Naive thymus-derived CD4-positive, alpha-beta T cell (primary cell): ENCODE results near the gene FES. TPM values are rescaled to one million over a fixed set of nuclear protein-coding genes. Genes with fewer than 3 reads are reported as not detected.

Experiments used
- ATAC-seq: fragments of 150-1000 bp; cut with Tn5 transposase; 2 replicates; pipeline ENCODE4 v1.10.0; 2021; ENCODE audit warnings: mild to moderate bottlenecking, moderate library complexity
- CTCF ChIA-PET: fragments of 350-600 bp; sonication (Branson Sonifier 250); formaldehyde crosslinking; loops from one replicate; lab custom pipeline; 2021; ENCODE audit warnings: antibody characterized with exemption; lab: Charles Lee
- POLR2A ChIA-PET: fragments of 350-600 bp; sonication (Branson Sonifier 250); formaldehyde crosslinking; loops from one replicate; lab custom pipeline; 2021; ENCODE audit warnings: antibody characterized with exemption, inconsistent platforms; lab: Charles Lee
- DNase-seq, 9 donors: peaks; one replicate each; pipeline versions ENCODE4 v3.0.0 to v3.0.0-alpha.2; 2020 to 2022; ENCODE audit warnings: mixed read lengths in 1 of 9
- H3K27ac ChIP-seq: one replicate; pipeline ENCODE4 v1.7.0; 2013; ENCODE audit warnings: mild to moderate bottlenecking, low read depth, low read length, moderate library complexity
- H3K27me3 ChIP-seq, 2 donors: one replicate each; pipeline ENCODE4 v1.7.0; 2013; ENCODE audit warnings: low read length in 2 of 2, mild to moderate bottlenecking in 2 of 2, moderate library complexity in 2 of 2; ENCODE audit not compliant: control insufficient read depth in 2 of 2, insufficient read depth in 2 of 2
- H3K36me3 ChIP-seq, 3 experiments: 1 replicate in 2 of 3; 2 replicates in 1 of 3; pipeline ENCODE4 v1.7.0; 2013; ENCODE audit warnings: low read length in 3 of 3, mild to moderate bottlenecking in 3 of 3, moderate library complexity in 1 of 3; ENCODE audit not compliant: insufficient read depth in 3 of 3, control insufficient read depth in 2 of 3
- H3K4me1 ChIP-seq, 2 donors: one replicate each; pipeline ENCODE4 v1.7.0; 2013; ENCODE audit warnings: low read length in 2 of 2, mild to moderate bottlenecking in 2 of 2, moderate library complexity in 1 of 2; ENCODE audit not compliant: control insufficient read depth in 2 of 2, insufficient read depth in 2 of 2
- H3K4me3 ChIP-seq: 2 replicates; pipeline ENCODE4 v1.7.0; 2013; ENCODE audit warnings: mild to moderate bottlenecking, low read length
- H3K9me3 ChIP-seq, 3 experiments: 1 replicate in 2 of 3; 2 replicates in 1 of 3; pipeline ENCODE4 v1.7.0; 2013; ENCODE audit warnings: low read length in 3 of 3; ENCODE audit not compliant: control insufficient read depth in 2 of 3
- H3K27ac Mint-ChIP-seq, 9 donors: one replicate each; pipeline ENCODE4 v1.8.0; 2020 to 2022; ENCODE audit warnings: mixed read lengths in 9 of 9, mild to moderate bottlenecking in 8 of 9, moderate library complexity in 5 of 9, inconsistent platforms in 2 of 9
- H3K27me3 Mint-ChIP-seq, 5 donors: one replicate each; pipeline ENCODE4 v1.8.0; 2021 to 2022; ENCODE audit warnings: mixed read lengths in 5 of 5, mild to moderate bottlenecking in 1 of 5
- H3K36me3 Mint-ChIP-seq, 5 donors: one replicate each; pipeline ENCODE4 v1.8.0; 2020 to 2022; ENCODE audit warnings: mixed read lengths in 5 of 5, mild to moderate bottlenecking in 3 of 5, inconsistent platforms in 1 of 5
- H3K4me1 Mint-ChIP-seq, 7 donors: one replicate each; pipeline ENCODE4 v1.8.0; 2020 to 2022; ENCODE audit warnings: mixed read lengths in 7 of 7, mild to moderate bottlenecking in 3 of 7, inconsistent platforms in 1 of 7
- H3K4me3 Mint-ChIP-seq, 10 donors: one replicate each; pipeline ENCODE4 v1.8.0; 2020 to 2022; ENCODE audit warnings: mild to moderate bottlenecking in 10 of 10, mixed read lengths in 10 of 10, moderate library complexity in 6 of 10, inconsistent platforms in 2 of 10
- H3K9me3 Mint-ChIP-seq, 11 donors: one replicate each; pipeline ENCODE4 v1.8.0; 2020 to 2022; ENCODE audit warnings: mixed read lengths in 11 of 11, mild to moderate bottlenecking in 4 of 11, inconsistent platforms in 1 of 11, moderate library complexity in 1 of 11
- intact Hi-C, 2 donors: fragments of 100-400 bp; cut with micrococcal nuclease; formaldehyde crosslinking; loops; one replicate each; pipeline ENCODE4 v1.15.1; 2023
- polyA plus RNA-seq, 2 donors: library from polyadenylated mRNA; unstranded; fragments of 300-500 nt; fragmentation: Illumina TruSeq; gene quantifications; one replicate each; pipeline ENCODE4 v1.2.3, GENCODE V29; 2021
- total RNA-seq, 6 experiments: library from RNA in 5 of 6; stranded (reverse) in 5 of 6; gene quantifications; 1 replicate in 5 of 6; 2 replicates in 1 of 6; pipeline ENCODE4 v1.2.3 and lab custom pipeline; 2021 to 2026

FES gene
- total and polyA plus RNA-seq, 7 experiments from 2014 or later, result 2.3 to 78.6 (median 9.1) TPM; not detected in 2

- H3K4me3 Mint-ChIP-seq, result peak overlapping the region in 1 of 10 donors; percentile 94
- Histone ChIP-seq H3K4me3 (no peak overlapping the region), H3K9me3 (no peaks in the 10 kb centered on the region), H3K27me3 (no peaks in the 10 kb centered on the region), H3K36me3 (peaks cover 0 to 50% (median 0%) of the 10 kb centered on the region in 3 experiments), H3K27ac (no peak overlapping the region), H3K4me1 (peaks cover 14 to 15% of the 10 kb centered on the region in 2 donors)
- H3K27me3 Mint-ChIP-seq, result no peaks in the 10 kb centered on the region
- peaks cover 0 to 59% (median 0%) of the 10 kb centered on the region in 5 donors for H3K36me3 Mint-ChIP-seq
- H3K9me3 Mint-ChIP-seq, result no peaks in the 10 kb centered on the region
- ATAC-seq, result no peak
- CTCF ChIA-PET, result no interaction called here
- H3K4me1 Mint-ChIP-seq, result peaks cover 11 to 63% (median 21%) of the 10 kb centered on the region in 7 donors
- POLR2A ChIA-PET, result no interaction called here
- intact Hi-C loops, result no loop called here
- peak overlapping the region in 1 of 9 donors; percentile 58 for H3K27ac Mint-ChIP-seq
- no peak for DNase-seq
Measured at GRCh38 chr15:90875549-90875981, 8.7 kb upstream of the FES start.

- Mint-ChIP-seq H3K27ac (peak overlapping the region in 1 of 9 donors; percentile 70), H3K4me1 (peaks cover 7 to 61% (median 17%) of the 10 kb centered on the region in 7 donors), H3K27me3 (no peaks in the 10 kb centered on the region), H3K4me3 (peak overlapping the region in 1 of 10 donors; percentile 94), H3K9me3 (no peaks in the 10 kb centered on the region), H3K36me3 (peaks cover 0 to 56% (median 0%) of the 10 kb centered on the region in 5 donors)
- peaks cover 9 to 11% of the 10 kb centered on the region in 2 donors for H3K4me1 ChIP-seq
- CTCF ChIA-PET, result no interaction called here
- POLR2A ChIA-PET, result no interaction called here
- intact Hi-C loops, result no loop called here
- ATAC-seq (no peak), DNase-seq (no peak)
- peaks cover 0 to 55% (median 0%) of the 10 kb centered on the region in 3 experiments for H3K36me3 ChIP-seq
- no peaks in the 10 kb centered on the region for H3K27me3 ChIP-seq
- no peak overlapping the region for H3K27ac ChIP-seq
- H3K9me3 ChIP-seq, result no peaks in the 10 kb centered on the region
- no peak overlapping the region for H3K4me3 ChIP-seq
Measured at GRCh38 chr15:90876046-90876445, 8.3 kb upstream of the FES start.

- DNase-seq (no peak), ATAC-seq (no peak)
- Histone ChIP-seq H3K4me1 (peaks cover 9 to 11% of the 10 kb centered on the region in 2 donors), H3K4me3 (no peak overlapping the region), H3K9me3 (no peaks in the 10 kb centered on the region), H3K27ac (no peak overlapping the region), H3K27me3 (no peaks in the 10 kb centered on the region), H3K36me3 (peaks cover 0 to 61% (median 0%) of the 10 kb centered on the region in 3 experiments)
- Mint-ChIP-seq H3K27me3 (no peaks in the 10 kb centered on the region), H3K4me3 (peak overlapping the region in 1 of 10 donors; percentile 94), H3K9me3 (no peaks in the 10 kb centered on the region), H3K4me1 (peaks cover 7 to 61% (median 17%) of the 10 kb centered on the region in 7 donors), H3K27ac (peak overlapping the region in 1 of 9 donors; percentile 70), H3K36me3 (peaks cover 0 to 58% (median 0%) of the 10 kb centered on the region in 5 donors)
- ChIA-PET POLR2A (no interaction called here), CTCF (no interaction called here)
- intact Hi-C loops, result no loop called here
Measured at GRCh38 chr15:90876512-90877170, 7.7 kb upstream of the FES start.

- H3K4me3 Mint-ChIP-seq, result peak overlapping the region in 1 of 10 donors; percentile 94
Measured at GRCh38 chr15:90877315-90877714, 7.0 kb upstream of the FES start.

GRCh38 chr15:90877996-90878395, 6.3 kb upstream of the FES start:
- POLR2A ChIA-PET, result no interaction called here
- no peaks in the 10 kb centered on the region for H3K27me3 ChIP-seq
- no peak for ATAC-seq
- no peak for DNase-seq
- Mint-ChIP-seq H3K4me3 (peak overlapping the region in 1 of 10 donors; percentile 94), H3K36me3 (peaks cover 0 to 54% (median 0%) of the 10 kb centered on the region in 5 donors), H3K9me3 (no peaks in the 10 kb centered on the region), H3K27ac (peak overlapping the region in 1 of 9 donors; percentile 77), H3K27me3 (no peaks in the 10 kb centered on the region), H3K4me1 (peaks cover 0 to 64% (median 8%) of the 10 kb centered on the region in 7 donors)
- intact Hi-C loops, result no loop called here
- H3K9me3 ChIP-seq, result no peaks in the 10 kb centered on the region
- CTCF ChIA-PET, result no interaction called here
- peaks cover under 1 to 2% of the 10 kb centered on the region in 2 donors for H3K4me1 ChIP-seq
- peaks cover 0 to 69% (median 0%) of the 10 kb centered on the region in 3 experiments for H3K36me3 ChIP-seq
- no peak overlapping the region for H3K4me3 ChIP-seq
- no peak overlapping the region for H3K27ac ChIP-seq

More at GRCh38 chr15:90877315-90877714, 7.0 kb upstream of the FES start:
- Mint-ChIP-seq H3K27ac (peak overlapping the region in 2 of 9 donors; percentile 54 to 77), H3K36me3 (peaks cover 0 to 58% (median 0%) of the 10 kb centered on the region in 5 donors), H3K27me3 (no peaks in the 10 kb centered on the region), H3K9me3 (no peaks in the 10 kb centered on the region), H3K4me1 (peaks cover 4 to 64% (median 15%) of the 10 kb centered on the region in 7 donors)
- no peak overlapping the region for H3K4me3 ChIP-seq
- H3K27me3 ChIP-seq, result no peaks in the 10 kb centered on the region
- ATAC-seq (no peak), DNase-seq (no peak)
- no peak overlapping the region for H3K27ac ChIP-seq
- CTCF ChIA-PET, result no interaction called here
- peaks cover 0 to 68% (median 0%) of the 10 kb centered on the region in 3 experiments for H3K36me3 ChIP-seq
- no peaks in the 10 kb centered on the region for H3K9me3 ChIP-seq
- peaks cover 7 to 8% of the 10 kb centered on the region in 2 donors for H3K4me1 ChIP-seq
- intact Hi-C loops, result no loop called here
- POLR2A ChIA-PET, result no interaction called here

- POLR2A ChIA-PET, result no interaction called here
- Histone ChIP-seq H3K4me1 (no peaks in the 10 kb centered on the region), H3K4me3 (no peak overlapping the region), H3K9me3 (no peaks in the 10 kb centered on the region), H3K27me3 (no peaks in the 10 kb centered on the region), H3K27ac (no peak overlapping the region), H3K36me3 (peaks cover 0 to 69% (median 0%) of the 10 kb centered on the region in 3 experiments)
- ATAC-seq (no peak), DNase-seq (no peak)
- intact Hi-C loops, result no loop called here
- H3K27me3 Mint-ChIP-seq, result no peaks in the 10 kb centered on the region
- peaks cover 0 to 48% (median 0%) of the 10 kb centered on the region in 5 donors for H3K36me3 Mint-ChIP-seq
- CTCF ChIA-PET, result no interaction called here
- H3K4me3 Mint-ChIP-seq, result no peak overlapping the region
- peak overlapping the region in 1 of 9 donors; percentile 77 for H3K27ac Mint-ChIP-seq
- peaks cover 0 to 66% (median 2%) of the 10 kb centered on the region in 7 donors for H3K4me1 Mint-ChIP-seq
- H3K9me3 Mint-ChIP-seq, result no peaks in the 10 kb centered on the region
Measured at GRCh38 chr15:90878660-90879059, 5.6 kb upstream of the FES start.
